CD4-positive, alpha-beta T cell treated with Interferon gamma for 1 hour (primary cell): ENCODE measurements around the gene ZDHHC5.

ENCODE experiments used
- DNase-seq: peaks from one replicate; pipeline ENCODE4 v3.0.0-alpha.2; 2020

Gene ZDHHC5

GRCh38 chr11:57741132-57742086, 73.5 kb downstream of the ZDHHC5 start, which contains the start of gene SELENOH:
Gene SELENOH, plus strand, starts transcription at chr11:57741491. Its CDS starts 105 bp downstream, at chr11:57741596.
- DNase-seq, result peak; percentile 91

- no peak for DNase-seq
Measured at GRCh38 chr11:57742087-57742452, 74.2 kb downstream of the ZDHHC5 start.

GRCh38 chr11:57744357-57744756, 76.4 kb downstream of the ZDHHC5 start:
- DNase-seq, result no peak

GRCh38 chr11:57745206-57745605, 77.3 kb downstream of the ZDHHC5 start:
- no peak for DNase-seq

GRCh38 chr11:57746920-57747319, 79.0 kb downstream of the ZDHHC5 start:
- DNase-seq, result no peak
